CD8-positive, alpha-beta memory T cell (primary cell): ENCODE results near the gene SLCO3A1. TPM values are rescaled to one million over a fixed set of nuclear protein-coding genes. Genes with fewer than 3 reads are reported as not detected.

Experiments used
- CTCF ChIA-PET: fragments of 350-600 bp; sonication (Branson Sonifier 250); formaldehyde crosslinking; loops from one replicate; lab custom pipeline; 2021; ENCODE audit warnings: antibody characterized with exemption; lab: Charles Lee
- POLR2A ChIA-PET: fragments of 350-600 bp; sonication (Branson Sonifier 250); formaldehyde crosslinking; loops from one replicate; lab custom pipeline; 2021; ENCODE audit warnings: antibody characterized with exemption; lab: Charles Lee
- DNase-seq, 5 donors: peaks; one replicate each; pipeline versions ENCODE4 v3.0.0 to v3.0.0-alpha.2; 2020 to 2022; ENCODE audit warnings: mixed read lengths in 1 of 5
- H3K27ac ChIP-seq: one replicate; pipeline ENCODE4 v1.7.0; 2013; ENCODE audit warnings: low read depth, mild to moderate bottlenecking, low read length, moderate library complexity
- H3K27me3 ChIP-seq: 2 replicates; pipeline ENCODE4 v1.7.0; 2013; ENCODE audit warnings: low read length, mild to moderate bottlenecking; ENCODE audit not compliant: insufficient read depth, poor library complexity, severe bottlenecking
- H3K36me3 ChIP-seq: 2 replicates; pipeline ENCODE4 v1.7.0; 2013; ENCODE audit warnings: mild to moderate bottlenecking, low read length, moderate library complexity; ENCODE audit not compliant: insufficient read depth
- H3K4me1 ChIP-seq: 2 replicates; pipeline ENCODE4 v1.7.0; 2013; ENCODE audit warnings: mild to moderate bottlenecking, low read length, moderate library complexity; ENCODE audit not compliant: insufficient read depth
- H3K4me3 ChIP-seq: 2 replicates; pipeline ENCODE4 v1.7.0; 2013; ENCODE audit warnings: mild to moderate bottlenecking, low read length
- H3K9me3 ChIP-seq: 2 replicates; pipeline ENCODE4 v1.7.0; 2013; ENCODE audit warnings: mild to moderate bottlenecking, low read length
- H3K27ac Mint-ChIP-seq, 8 donors: one replicate each; pipeline ENCODE4 v1.8.0; 2020 to 2021; ENCODE audit warnings: mixed read lengths in 8 of 8, mild to moderate bottlenecking in 6 of 8, inconsistent platforms in 3 of 8, moderate library complexity in 3 of 8
- H3K27me3 Mint-ChIP-seq, 2 donors: one replicate each; pipeline ENCODE4 v1.8.0; 2020 to 2021; ENCODE audit warnings: mixed read lengths in 2 of 2, mild to moderate bottlenecking in 1 of 2, moderate library complexity in 1 of 2
- H3K36me3 Mint-ChIP-seq, 3 donors: one replicate each; pipeline ENCODE4 v1.8.0; 2020 to 2021; ENCODE audit warnings: mixed read lengths in 3 of 3, inconsistent platforms in 1 of 3, mild to moderate bottlenecking in 1 of 3
- H3K4me1 Mint-ChIP-seq, 3 donors: one replicate each; pipeline ENCODE4 v1.8.0; 2020 to 2021; ENCODE audit warnings: mixed read lengths in 3 of 3, inconsistent platforms in 1 of 3, mild to moderate bottlenecking in 1 of 3
- H3K4me3 Mint-ChIP-seq, 7 donors: one replicate each; pipeline ENCODE4 v1.8.0; 2020 to 2021; ENCODE audit warnings: mixed read lengths in 7 of 7, mild to moderate bottlenecking in 6 of 7, moderate library complexity in 4 of 7, inconsistent platforms in 2 of 7
- H3K9me3 Mint-ChIP-seq, 5 donors: one replicate each; pipeline ENCODE4 v1.8.0; 2020 to 2022; ENCODE audit warnings: mixed read lengths in 5 of 5, mild to moderate bottlenecking in 3 of 5, moderate library complexity in 2 of 5, inconsistent platforms in 1 of 5
- polyA plus RNA-seq: library from polyadenylated mRNA; unstranded; fragments of 300-500 nt; fragmentation: Illumina TruSeq; gene quantifications from one replicate; pipeline ENCODE4 v1.2.3, GENCODE V29; 2021
- total RNA-seq, 2 experiments: library from RNA; stranded (reverse); gene quantifications; one replicate each; pipeline ENCODE4 v1.2.3, GENCODE V29; 2021

Gene SLCO3A1
- total and polyA plus RNA-seq, 3 experiments from 2014 or later, result 10.0 to 47.9 (median 10.8) TPM

DNA sequence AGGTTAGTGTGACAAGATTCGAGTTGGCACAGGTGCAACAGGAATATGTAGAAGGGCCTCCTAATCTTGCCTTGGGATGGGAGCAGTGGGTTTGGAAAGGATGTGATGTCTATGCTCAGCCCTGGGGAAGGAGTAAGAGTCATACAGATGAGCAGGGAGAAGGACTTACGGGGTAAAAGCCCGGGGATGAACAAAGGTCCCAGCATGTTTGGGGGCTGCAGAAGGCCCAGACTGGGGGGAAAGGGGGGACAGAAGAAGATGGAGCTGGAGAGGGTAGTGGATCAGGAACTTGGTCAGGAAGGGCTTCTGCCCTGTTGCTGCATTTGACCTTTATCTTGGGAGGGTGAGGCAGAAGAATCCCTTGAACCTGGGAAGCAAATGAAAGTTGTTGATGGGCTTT lies 300.1 kb downstream of the SLCO3A1 start:
- H3K9me3 ChIP-seq, result no peaks in the 10 kb centered on the region
- H3K27ac ChIP-seq, result no peak overlapping the region
- Mint-ChIP-seq H3K27ac (peak overlapping the region in 2 of 8 donors; percentile 3 to 12), H3K4me1 (peaks cover 0 to 10% (median 4%) of the 10 kb centered on the region in 3 donors), H3K36me3 (peaks cover 18 to 89% (median 43%) of the 10 kb centered on the region in 3 donors), H3K9me3 (no peaks in the 10 kb centered on the region), H3K4me3 (no peak overlapping the region), H3K27me3 (peaks cover 0 to 2% of the 10 kb centered on the region in 2 donors)
- H3K4me1 ChIP-seq, result no peaks in the 10 kb centered on the region
- no peaks in the 10 kb centered on the region for H3K36me3 ChIP-seq
- ChIA-PET CTCF (no interaction called here), POLR2A (no interaction called here)
- no peaks in the 10 kb centered on the region for H3K27me3 ChIP-seq
- no peak overlapping the region for H3K4me3 ChIP-seq
- DNase-seq, result no peak

DNA sequence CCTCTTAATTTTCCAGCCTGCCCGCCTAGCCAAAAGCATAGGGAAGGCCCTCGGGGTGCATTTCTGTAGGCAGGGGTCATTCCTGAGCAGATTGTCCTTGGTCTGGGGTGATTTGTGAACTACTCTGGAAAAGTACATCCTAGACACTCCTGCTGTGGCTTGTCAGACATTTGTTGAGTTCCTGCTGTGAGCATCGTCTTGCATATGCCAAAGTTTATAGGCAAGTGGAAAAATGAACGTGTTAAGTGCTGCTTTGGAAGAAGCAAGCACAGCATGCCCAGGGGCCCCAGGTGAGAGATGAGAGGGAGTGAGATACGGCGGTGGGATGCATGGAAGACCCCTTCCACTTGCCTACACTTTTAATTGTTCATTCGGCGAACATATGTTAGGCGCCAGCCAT lies 302.4 kb downstream of the SLCO3A1 start:
- Histone ChIP-seq H3K4me1 (no peaks in the 10 kb centered on the region), H3K4me3 (no peak overlapping the region), H3K36me3 (no peaks in the 10 kb centered on the region), H3K27me3 (no peaks in the 10 kb centered on the region), H3K27ac (no peak overlapping the region), H3K9me3 (no peaks in the 10 kb centered on the region)
- Mint-ChIP-seq H3K4me3 (no peak overlapping the region), H3K36me3 (peaks cover 12 to 78% (median 40%) of the 10 kb centered on the region in 3 donors), H3K4me1 (peaks cover 12 to 25% (median 14%) of the 10 kb centered on the region in 3 donors), H3K9me3 (no peaks in the 10 kb centered on the region), H3K27me3 (peaks cover 0 to 2% of the 10 kb centered on the region in 2 donors), H3K27ac (peak overlapping the region in 1 of 8 donors; percentile 8)
- no peak for DNase-seq
- CTCF ChIA-PET, result interaction anchor here (1.4 kb wide), 1 partner anchor 12 kb away, joined by 3 read pairs; no protein-coding TSS in a partner anchor
- POLR2A ChIA-PET, result no interaction called here

DNA sequence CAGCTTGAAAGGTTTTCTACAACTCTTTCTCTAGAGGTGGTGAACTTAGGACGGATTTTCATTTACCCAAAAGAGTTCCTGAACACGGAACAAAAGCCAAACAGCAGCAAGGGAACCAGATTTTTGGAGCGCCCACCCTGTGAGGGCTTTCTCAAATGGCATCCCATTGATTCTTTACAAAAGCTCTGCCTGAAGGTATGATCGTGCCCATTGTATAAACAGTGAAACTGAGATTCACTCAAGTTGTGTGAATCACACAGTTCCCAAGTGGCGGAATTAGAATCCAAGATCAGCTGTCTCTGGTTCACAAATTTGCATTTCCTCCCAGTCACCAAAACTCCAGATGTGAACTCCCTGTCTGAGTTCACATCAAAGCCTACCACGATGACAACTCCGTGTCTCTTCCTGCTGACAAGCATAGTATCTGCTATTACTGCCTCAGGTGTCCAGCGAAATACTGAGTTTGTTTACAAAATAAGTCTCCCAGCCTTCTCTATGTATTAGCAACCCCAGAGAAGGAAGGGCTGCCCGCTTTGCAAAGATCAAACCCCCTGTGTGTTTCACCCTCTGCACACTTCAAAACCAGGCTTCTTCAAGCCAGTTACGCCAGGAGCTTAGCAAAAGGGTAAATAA lies 304.3 kb downstream of the SLCO3A1 start:
- Histone ChIP-seq H3K27ac (no peak overlapping the region), H3K9me3 (no peaks in the 10 kb centered on the region), H3K4me3 (no peak overlapping the region), H3K4me1 (no peaks in the 10 kb centered on the region), H3K36me3 (no peaks in the 10 kb centered on the region), H3K27me3 (no peaks in the 10 kb centered on the region)
- H3K27me3 Mint-ChIP-seq, result peaks cover 0 to 2% of the 10 kb centered on the region in 2 donors
- DNase-seq, result no peak
- H3K4me3 Mint-ChIP-seq, result no peak overlapping the region
- H3K4me1 Mint-ChIP-seq, result peaks cover 18 to 34% (median 20%) of the 10 kb centered on the region in 3 donors
- H3K27ac Mint-ChIP-seq, result peak overlapping the region in 3 of 8 donors; percentile 11 to 35 (median 33)
- POLR2A ChIA-PET, result no interaction called here
- CTCF ChIA-PET, result interaction anchor here (0.9 kb wide), 1 partner anchor 14 kb away, joined by 3 read pairs; no protein-coding TSS in a partner anchor
- H3K9me3 Mint-ChIP-seq, result no peaks in the 10 kb centered on the region
- H3K36me3 Mint-ChIP-seq, result peaks cover 6 to 71% (median 39%) of the 10 kb centered on the region in 3 donors

DNA sequence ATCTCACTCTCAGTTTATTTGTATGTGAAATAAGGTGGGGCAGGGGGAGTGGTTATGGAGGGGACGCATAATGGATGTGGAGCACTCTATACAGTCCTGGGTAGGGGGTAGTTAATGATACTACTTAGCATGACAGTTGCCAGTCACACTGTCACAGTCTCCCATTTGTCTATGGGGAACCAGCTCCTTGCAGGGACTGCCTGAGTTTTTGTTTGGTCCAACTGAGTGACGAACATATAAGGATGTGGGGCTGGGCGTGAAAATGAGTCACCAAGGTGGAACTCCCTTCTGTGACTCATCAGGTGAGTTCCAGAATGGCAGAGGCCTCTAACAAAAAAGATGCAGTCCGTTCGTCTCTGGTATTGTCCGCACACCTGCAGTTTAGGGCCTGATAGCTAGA lies 304.9 kb downstream of the SLCO3A1 start:
- H3K4me3 ChIP-seq, result no peak overlapping the region
- Mint-ChIP-seq H3K4me1 (peaks cover 18 to 34% (median 21%) of the 10 kb centered on the region in 3 donors), H3K27ac (peak overlapping the region in 6 of 8 donors; percentile 11 to 79 (median 48)), H3K4me3 (no peak overlapping the region), H3K36me3 (peaks cover 6 to 69% (median 36%) of the 10 kb centered on the region in 3 donors), H3K9me3 (no peaks in the 10 kb centered on the region), H3K27me3 (peaks cover 0 to 2% of the 10 kb centered on the region in 2 donors)
- H3K27ac ChIP-seq, result no peak overlapping the region
- H3K36me3 ChIP-seq, result no peaks in the 10 kb centered on the region
- H3K4me1 ChIP-seq, result no peaks in the 10 kb centered on the region
- H3K27me3 ChIP-seq, result no peaks in the 10 kb centered on the region
- POLR2A ChIA-PET, result no interaction called here
- peak in 1 of 5 donors; percentile 55 for DNase-seq
- H3K9me3 ChIP-seq, result no peaks in the 10 kb centered on the region
- CTCF ChIA-PET, result interaction anchor here (0.9 kb wide), 1 partner anchor 14 kb away, joined by 3 read pairs; no protein-coding TSS in a partner anchor

DNA sequence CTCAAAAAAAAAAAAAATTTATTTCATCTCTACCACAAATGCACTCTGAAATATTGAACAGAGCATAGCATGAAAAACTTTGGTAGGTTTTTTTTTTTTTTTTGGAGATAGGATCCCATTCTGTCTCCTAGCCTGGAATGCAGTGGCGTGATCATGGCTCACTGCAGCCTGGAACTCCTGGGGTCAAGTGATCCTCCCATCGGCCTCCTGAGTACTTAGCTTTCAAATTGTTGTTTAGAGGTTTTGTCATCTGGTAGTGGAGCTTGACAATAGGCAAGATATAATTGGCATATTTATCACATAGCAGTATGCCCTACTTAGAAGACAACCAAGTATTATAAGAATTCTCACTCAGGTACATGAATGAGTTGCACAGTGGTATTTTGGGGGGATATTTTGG lies 306.0 kb downstream of the SLCO3A1 start:
- H3K9me3 ChIP-seq, result no peaks in the 10 kb centered on the region
- peak overlapping the region in 1 of 7 donors; percentile 3 for H3K4me3 Mint-ChIP-seq
- peaks cover 0 to under 1% of the 10 kb centered on the region in 2 donors for H3K27me3 Mint-ChIP-seq
- peaks cover 9 to 69% (median 31%) of the 10 kb centered on the region in 3 donors for H3K36me3 Mint-ChIP-seq
- H3K4me1 ChIP-seq, result no peaks in the 10 kb centered on the region
- H3K36me3 ChIP-seq, result no peaks in the 10 kb centered on the region
- ChIA-PET CTCF (no interaction called here), POLR2A (no interaction called here)
- no peaks in the 10 kb centered on the region for H3K9me3 Mint-ChIP-seq
- H3K4me1 Mint-ChIP-seq, result peaks cover 18 to 34% (median 21%) of the 10 kb centered on the region in 3 donors
- no peaks in the 10 kb centered on the region for H3K27me3 ChIP-seq
- no peak overlapping the region for H3K4me3 ChIP-seq
- no peak overlapping the region for H3K27ac ChIP-seq
- DNase-seq, result no peak
- no peak overlapping the region for H3K27ac Mint-ChIP-seq

DNA sequence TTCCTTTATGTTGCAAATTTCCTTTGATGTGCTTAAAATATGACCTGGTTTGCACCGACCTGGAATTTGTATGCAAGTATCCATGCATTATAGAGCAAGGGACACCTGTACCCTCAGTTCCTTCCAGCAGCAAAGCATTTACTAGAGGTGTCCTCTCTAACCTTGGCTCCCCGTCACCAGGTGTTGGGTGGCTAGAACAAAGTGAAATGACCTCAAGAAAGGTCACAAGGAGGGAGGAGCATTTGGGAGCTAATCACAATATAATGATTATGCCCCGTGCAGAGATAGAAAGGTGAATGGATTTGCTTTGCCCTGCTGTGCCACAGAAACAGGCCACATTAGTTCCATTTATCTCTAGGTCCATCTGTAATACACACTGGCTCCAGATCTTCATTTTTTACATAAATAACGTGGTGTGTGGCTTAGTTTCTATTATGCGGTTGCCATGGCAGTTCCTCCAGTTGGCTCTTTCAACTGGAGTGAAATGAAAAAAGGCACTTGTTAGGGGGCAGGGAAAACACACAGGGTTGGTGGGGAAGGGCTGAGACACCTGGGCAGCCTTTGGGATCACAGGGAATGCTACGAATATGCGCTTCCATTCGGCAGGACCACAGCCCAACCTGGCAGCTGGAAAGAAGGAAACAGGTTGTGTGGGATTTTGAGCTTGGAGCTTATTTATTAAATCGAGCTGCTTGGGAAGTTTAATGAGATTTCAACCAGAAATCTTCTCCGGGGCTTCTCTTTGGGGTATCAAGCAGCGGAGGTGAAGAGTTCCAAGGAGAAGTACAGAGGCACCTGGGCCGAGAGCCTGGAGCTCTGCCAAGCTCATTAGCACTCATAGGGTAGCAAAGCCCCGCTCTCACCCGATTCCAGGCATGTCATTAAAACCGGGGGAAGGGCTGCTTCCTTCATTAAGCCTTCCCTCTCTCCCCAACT lies 306.7 kb downstream of the SLCO3A1 start:
- no peak for DNase-seq
- peak overlapping the region in 1 of 7 donors; percentile 3 for H3K4me3 Mint-ChIP-seq
- H3K27me3 Mint-ChIP-seq, result no peaks in the 10 kb centered on the region
- peaks cover 6 to 70% (median 27%) of the 10 kb centered on the region in 3 donors for H3K36me3 Mint-ChIP-seq
- POLR2A ChIA-PET, result no interaction called here
- no peaks in the 10 kb centered on the region for H3K27me3 ChIP-seq
- H3K36me3 ChIP-seq, result no peaks in the 10 kb centered on the region
- H3K27ac ChIP-seq, result no peak overlapping the region
- CTCF ChIA-PET, result no interaction called here
- H3K4me1 ChIP-seq, result no peaks in the 10 kb centered on the region
- peaks cover 18 to 34% (median 21%) of the 10 kb centered on the region in 3 donors for H3K4me1 Mint-ChIP-seq
- no peaks in the 10 kb centered on the region for H3K9me3 ChIP-seq
- no peaks in the 10 kb centered on the region for H3K9me3 Mint-ChIP-seq
- H3K27ac Mint-ChIP-seq, result peak overlapping the region in 2 of 8 donors; percentile 27 to 63
- no peak overlapping the region for H3K4me3 ChIP-seq

DNA sequence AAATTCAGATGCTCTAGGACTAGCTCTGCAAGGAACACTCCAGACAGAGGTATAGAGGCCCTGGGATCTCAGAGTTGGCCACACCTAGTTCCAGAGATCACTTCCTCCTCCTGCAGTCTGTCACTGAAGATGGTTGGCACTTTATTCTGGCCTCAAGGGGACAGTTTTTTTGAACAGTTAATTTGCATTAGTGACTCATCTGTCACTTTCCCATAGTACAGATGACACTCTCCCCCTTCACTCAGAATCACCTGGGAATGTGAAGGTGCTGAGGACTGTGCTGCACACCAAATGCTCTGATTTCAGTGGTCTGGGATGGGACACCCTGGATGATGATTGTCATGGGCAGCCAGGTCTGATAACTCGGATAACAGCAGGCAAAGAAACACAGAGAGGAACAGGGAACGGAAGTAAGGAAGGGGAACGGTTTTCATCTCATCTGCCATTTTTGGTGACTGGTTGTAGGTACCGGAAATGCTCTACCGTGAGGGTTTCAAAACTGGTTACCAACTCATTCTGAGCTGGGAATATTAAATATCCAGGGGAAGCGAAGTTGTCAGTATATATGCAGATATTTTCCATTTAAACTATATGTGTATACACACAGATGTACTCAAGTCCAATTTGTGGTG lies 307.6 kb downstream of the SLCO3A1 start:
- peaks cover 6 to 70% (median 21%) of the 10 kb centered on the region in 3 donors for H3K36me3 Mint-ChIP-seq
- peak overlapping the region in 1 of 7 donors; percentile 1 for H3K4me3 Mint-ChIP-seq
- Histone ChIP-seq H3K9me3 (no peaks in the 10 kb centered on the region), H3K4me1 (no peaks in the 10 kb centered on the region), H3K27ac (no peak overlapping the region), H3K36me3 (no peaks in the 10 kb centered on the region), H3K27me3 (no peaks in the 10 kb centered on the region), H3K4me3 (no peak overlapping the region)
- no peaks in the 10 kb centered on the region for H3K9me3 Mint-ChIP-seq
- ChIA-PET CTCF (no interaction called here), POLR2A (no interaction called here)
- H3K27me3 Mint-ChIP-seq, result no peaks in the 10 kb centered on the region
- H3K27ac Mint-ChIP-seq, result peak overlapping the region in 5 of 8 donors; percentile 8 to 88 (median 78)
- no peak for DNase-seq
- peaks cover 18 to 34% (median 20%) of the 10 kb centered on the region in 3 donors for H3K4me1 Mint-ChIP-seq
